Measurements from ENCODE around the gene EXOC6B. TPM values are rescaled to one million over a fixed set of nuclear protein-coding genes. Genes with fewer than 3 reads are reported as not detected.

Gene EXOC6B
- total RNA-seq, 1 donor from 2014 or later: 33.0 TPM

DNA sequence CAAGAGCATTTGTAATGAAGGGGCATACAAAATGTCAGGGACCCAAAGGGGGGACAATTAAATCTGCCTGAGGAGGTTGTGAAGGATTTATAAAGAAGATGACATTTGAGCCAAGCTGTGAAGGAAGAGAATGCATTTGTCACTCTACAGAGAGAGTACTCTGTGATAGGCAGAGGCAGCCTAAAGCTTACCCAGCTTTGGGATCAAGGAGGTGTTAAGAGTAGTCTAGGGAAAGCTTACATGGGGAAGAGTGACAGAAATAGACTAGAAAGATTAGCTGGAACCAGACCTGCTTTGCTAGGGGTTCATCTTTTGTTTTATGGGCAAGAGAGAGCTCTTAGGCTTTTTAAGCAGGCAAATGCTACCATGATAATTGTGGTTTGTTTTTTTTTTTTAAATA, 509.1 kb downstream of the EXOC6B start:
- Histone ChIP-seq H3K4me3 (no peak overlapping the region), H3K27ac (no peak overlapping the region), H3K4me1 (no peaks in the 10 kb centered on the region), H3K36me3 (no peaks in the 10 kb centered on the region), H3K9me3 (no peaks in the 10 kb centered on the region), H3K27me3 (ENCODE audit: low read depth) (no peaks in the 10 kb centered on the region)
- ATAC-seq (no peak), DNase-seq (no peak)
- TF ChIP-seq, protein P1, sequence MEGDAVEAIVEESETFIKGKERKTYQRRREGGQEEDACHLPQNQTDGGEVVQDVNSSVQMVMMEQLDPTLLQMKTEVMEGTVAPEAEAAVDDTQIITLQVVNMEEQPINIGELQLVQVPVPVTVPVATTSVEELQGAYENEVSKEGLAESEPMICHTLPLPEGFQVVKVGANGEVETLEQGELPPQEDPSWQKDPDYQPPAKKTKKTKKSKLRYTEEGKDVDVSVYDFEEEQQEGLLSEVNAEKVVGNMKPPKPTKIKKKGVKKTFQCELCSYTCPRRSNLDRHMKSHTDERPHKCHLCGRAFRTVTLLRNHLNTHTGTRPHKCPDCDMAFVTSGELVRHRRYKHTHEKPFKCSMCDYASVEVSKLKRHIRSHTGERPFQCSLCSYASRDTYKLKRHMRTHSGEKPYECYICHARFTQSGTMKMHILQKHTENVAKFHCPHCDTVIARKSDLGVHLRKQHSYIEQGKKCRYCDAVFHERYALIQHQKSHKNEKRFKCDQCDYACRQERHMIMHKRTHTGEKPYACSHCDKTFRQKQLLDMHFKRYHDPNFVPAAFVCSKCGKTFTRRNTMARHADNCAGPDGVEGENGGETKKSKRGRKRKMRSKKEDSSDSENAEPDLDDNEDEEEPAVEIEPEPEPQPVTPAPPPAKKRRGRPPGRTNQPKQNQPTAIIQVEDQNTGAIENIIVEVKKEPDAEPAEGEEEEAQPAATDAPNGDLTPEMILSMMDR (IDR thresholded peaks at IDR 0.05): no peak
- intact Hi-C loops (cut with DNase I): no loop called here

- intact Hi-C loops (cut with DNase I): no loop called here
- DNase-seq (no peak), ATAC-seq (no peak)
- Histone ChIP-seq H3K4me3 (no peak overlapping the region), H3K9me3 (peaks cover 3% of the 10 kb centered on the region), H3K36me3 (no peaks in the 10 kb centered on the region), H3K27ac (no peak overlapping the region), H3K4me1 (no peaks in the 10 kb centered on the region), H3K27me3 (ENCODE audit: low read depth) (no peaks in the 10 kb centered on the region)
- TF ChIP-seq, protein P1 (IDR thresholded peaks at IDR 0.05): no peak
Measured at GRCh38 chr2:72300147-72300684, 525.6 kb downstream of the EXOC6B start.

- DNase-seq (no peak), ATAC-seq (no peak)
- Histone ChIP-seq H3K36me3 (no peaks in the 10 kb centered on the region), H3K4me1 (no peaks in the 10 kb centered on the region), H3K9me3 (peaks cover 3% of the 10 kb centered on the region), H3K27ac (no peak overlapping the region), H3K4me3 (no peak overlapping the region), H3K27me3 (ENCODE audit: low read depth) (no peaks in the 10 kb centered on the region)
- TF ChIP-seq, protein P1 (IDR thresholded peaks at IDR 0.05): no peak
- intact Hi-C loops (cut with DNase I): no loop called here
Measured at GRCh38 chr2:72293620-72294019, 532.2 kb downstream of the EXOC6B start.

DNA sequence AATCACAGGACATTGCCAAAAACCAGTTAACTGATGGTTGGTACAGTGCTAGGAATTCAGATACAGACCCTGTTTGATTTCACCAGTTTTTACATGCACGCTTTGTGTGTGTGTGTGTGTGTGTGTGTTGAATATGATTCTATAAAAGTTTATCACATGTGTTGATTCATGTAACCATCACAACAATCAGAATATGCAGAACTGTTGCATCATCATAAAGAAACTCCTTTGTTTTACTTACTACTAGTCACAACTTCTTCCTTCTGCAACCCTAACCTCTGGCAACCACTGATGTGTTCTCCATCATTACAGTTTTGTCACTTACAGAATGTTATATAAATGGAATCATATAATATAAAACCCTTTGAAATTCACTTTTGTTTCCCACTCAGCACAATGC, 533.4 kb downstream of the EXOC6B start:
- intact Hi-C loops (cut with DNase I): no loop called here

GRCh38 chr2:72291059-72291458, 534.8 kb downstream of the EXOC6B start:
- intact Hi-C loops (cut with DNase I): no loop called here
- H3K36me3 ChIP-seq: no peaks in the 10 kb centered on the region
- DNase-seq (no peak), ATAC-seq (no peak)
- H3K4me3 ChIP-seq: no peak overlapping the region
- H3K27ac ChIP-seq: no peak overlapping the region
- no peaks in the 10 kb centered on the region for H3K27me3 ChIP-seq (ENCODE audit: low read depth)
- no peaks in the 10 kb centered on the region for H3K4me1 ChIP-seq
- TF ChIP-seq, protein P1 (IDR thresholded peaks at IDR 0.05): no peak
- H3K9me3 ChIP-seq: no peaks in the 10 kb centered on the region

More for the DNA sequence above, 533.4 kb downstream of the EXOC6B start:
- no peaks in the 10 kb centered on the region for H3K4me1 ChIP-seq
- DNase-seq: no peak
- TF ChIP-seq, protein P1 (IDR thresholded peaks at IDR 0.05): no peak
- H3K4me3 ChIP-seq: no peak overlapping the region
- no peak overlapping the region for H3K27ac ChIP-seq
- no peaks in the 10 kb centered on the region for H3K27me3 ChIP-seq (ENCODE audit: low read depth)
- H3K9me3 ChIP-seq: no peaks in the 10 kb centered on the region
- no peak for ATAC-seq
- no peaks in the 10 kb centered on the region for H3K36me3 ChIP-seq

Data from lower lobe of right lung (tissue), 2 donors.